ENCODE measurements around the gene KHDRBS1. TPM values are rescaled to one million over a fixed set of nuclear protein-coding genes. Genes with fewer than 3 reads are reported as not detected.

Gene KHDRBS1
- total and polyA plus RNA-seq, 9 of the 15 experiments (the other 6 are each of a cell fraction or from before 2014, with no cell fraction given): 48.4 to 257 (median 114) TPM

DNA sequence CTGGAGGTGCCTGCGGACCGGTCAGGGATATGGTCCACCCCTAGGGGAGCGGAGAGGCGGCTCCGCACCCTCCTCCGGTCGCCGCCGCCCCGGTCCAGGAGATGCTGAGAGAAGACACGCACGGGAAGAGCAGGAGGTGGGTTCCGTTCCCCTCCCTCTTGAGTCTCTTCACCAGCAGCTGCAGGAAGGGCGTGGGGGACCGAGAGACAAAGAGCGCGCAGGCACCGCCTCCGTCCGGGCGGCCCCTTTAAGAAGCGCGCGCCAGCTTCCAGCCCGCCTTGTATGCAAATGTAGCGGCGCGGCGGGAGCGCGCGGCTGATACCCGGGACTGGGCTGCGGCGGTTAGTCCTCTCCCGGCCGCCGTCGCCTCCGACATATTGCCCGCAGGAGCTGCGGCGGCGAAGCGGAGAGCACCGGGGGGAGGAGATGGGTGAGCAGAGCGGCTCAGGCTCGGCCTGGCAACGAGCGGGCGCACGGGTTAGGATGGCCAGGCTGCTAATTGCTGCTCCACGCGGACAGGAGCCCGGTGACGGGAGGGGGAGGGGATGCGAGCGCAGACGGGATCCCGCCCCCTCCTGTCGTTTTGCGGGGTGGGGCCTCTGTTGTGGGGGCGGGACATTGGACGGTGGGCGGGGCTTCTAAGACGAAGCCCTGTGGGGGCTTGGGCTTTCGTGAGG, 59.1 kb downstream of the KHDRBS1 start, which contains the start of gene TMEM39B (continued):
- TF ChIP-seq, protein P1, sequence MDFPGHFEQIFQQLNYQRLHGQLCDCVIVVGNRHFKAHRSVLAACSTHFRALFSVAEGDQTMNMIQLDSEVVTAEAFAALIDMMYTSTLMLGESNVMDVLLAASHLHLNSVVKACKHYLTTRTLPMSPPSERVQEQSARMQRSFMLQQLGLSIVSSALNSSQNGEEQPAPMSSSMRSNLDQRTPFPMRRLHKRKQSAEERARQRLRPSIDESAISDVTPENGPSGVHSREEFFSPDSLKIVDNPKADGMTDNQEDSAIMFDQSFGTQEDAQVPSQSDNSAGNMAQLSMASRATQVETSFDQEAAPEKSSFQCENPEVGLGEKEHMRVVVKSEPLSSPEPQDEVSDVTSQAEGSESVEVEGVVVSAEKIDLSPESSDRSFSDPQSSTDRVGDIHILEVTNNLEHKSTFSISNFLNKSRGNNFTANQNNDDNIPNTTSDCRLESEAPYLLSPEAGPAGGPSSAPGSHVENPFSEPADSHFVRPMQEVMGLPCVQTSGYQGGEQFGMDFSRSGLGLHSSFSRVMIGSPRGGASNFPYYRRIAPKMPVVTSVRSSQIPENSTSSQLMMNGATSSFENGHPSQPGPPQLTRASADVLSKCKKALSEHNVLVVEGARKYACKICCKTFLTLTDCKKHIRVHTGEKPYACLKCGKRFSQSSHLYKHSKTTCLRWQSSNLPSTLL (IDR thresholded peaks at IDR 0.05): no peak
- TF ChIP-seq, protein P2, sequence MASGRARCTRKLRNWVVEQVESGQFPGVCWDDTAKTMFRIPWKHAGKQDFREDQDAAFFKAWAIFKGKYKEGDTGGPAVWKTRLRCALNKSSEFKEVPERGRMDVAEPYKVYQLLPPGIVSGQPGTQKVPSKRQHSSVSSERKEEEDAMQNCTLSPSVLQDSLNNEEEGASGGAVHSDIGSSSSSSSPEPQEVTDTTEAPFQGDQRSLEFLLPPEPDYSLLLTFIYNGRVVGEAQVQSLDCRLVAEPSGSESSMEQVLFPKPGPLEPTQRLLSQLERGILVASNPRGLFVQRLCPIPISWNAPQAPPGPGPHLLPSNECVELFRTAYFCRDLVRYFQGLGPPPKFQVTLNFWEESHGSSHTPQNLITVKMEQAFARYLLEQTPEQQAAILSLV (tag; IDR thresholded peaks at IDR 0.05): no peak; the same call in 1 of the 2 replicates
- TF ChIP-seq ZNF511 (CRISPR knock-in tag; IDR thresholded peaks at IDR 0.05) (peak; percentile 90), NR2C1 (IDR thresholded peaks at IDR 0.05) (no peak), NR2C1 (tag; IDR thresholded peaks at IDR 0.05) (no peak), FOXJ3 (CRISPR knock-in tag; IDR thresholded peaks at IDR 0.05) (no peak), ZBTB7A (IDR thresholded peaks at IDR 0.05; ENCODE audit: borderline replicate concordance, control insufficient read depth, low read depth, low read length) (peak; percentile 57; the same call in 1 of the 2 replicates), HNRNPLL (IDR thresholded peaks at IDR 0.05; ENCODE audit: low read depth, low read length, poor library complexity, severe bottlenecking) (no peak), MEF2A (IDR thresholded peaks at IDR 0.05; ENCODE audit: control insufficient read depth, low read depth, low read length) (no peak)
- TF ChIP-seq, protein P3, sequence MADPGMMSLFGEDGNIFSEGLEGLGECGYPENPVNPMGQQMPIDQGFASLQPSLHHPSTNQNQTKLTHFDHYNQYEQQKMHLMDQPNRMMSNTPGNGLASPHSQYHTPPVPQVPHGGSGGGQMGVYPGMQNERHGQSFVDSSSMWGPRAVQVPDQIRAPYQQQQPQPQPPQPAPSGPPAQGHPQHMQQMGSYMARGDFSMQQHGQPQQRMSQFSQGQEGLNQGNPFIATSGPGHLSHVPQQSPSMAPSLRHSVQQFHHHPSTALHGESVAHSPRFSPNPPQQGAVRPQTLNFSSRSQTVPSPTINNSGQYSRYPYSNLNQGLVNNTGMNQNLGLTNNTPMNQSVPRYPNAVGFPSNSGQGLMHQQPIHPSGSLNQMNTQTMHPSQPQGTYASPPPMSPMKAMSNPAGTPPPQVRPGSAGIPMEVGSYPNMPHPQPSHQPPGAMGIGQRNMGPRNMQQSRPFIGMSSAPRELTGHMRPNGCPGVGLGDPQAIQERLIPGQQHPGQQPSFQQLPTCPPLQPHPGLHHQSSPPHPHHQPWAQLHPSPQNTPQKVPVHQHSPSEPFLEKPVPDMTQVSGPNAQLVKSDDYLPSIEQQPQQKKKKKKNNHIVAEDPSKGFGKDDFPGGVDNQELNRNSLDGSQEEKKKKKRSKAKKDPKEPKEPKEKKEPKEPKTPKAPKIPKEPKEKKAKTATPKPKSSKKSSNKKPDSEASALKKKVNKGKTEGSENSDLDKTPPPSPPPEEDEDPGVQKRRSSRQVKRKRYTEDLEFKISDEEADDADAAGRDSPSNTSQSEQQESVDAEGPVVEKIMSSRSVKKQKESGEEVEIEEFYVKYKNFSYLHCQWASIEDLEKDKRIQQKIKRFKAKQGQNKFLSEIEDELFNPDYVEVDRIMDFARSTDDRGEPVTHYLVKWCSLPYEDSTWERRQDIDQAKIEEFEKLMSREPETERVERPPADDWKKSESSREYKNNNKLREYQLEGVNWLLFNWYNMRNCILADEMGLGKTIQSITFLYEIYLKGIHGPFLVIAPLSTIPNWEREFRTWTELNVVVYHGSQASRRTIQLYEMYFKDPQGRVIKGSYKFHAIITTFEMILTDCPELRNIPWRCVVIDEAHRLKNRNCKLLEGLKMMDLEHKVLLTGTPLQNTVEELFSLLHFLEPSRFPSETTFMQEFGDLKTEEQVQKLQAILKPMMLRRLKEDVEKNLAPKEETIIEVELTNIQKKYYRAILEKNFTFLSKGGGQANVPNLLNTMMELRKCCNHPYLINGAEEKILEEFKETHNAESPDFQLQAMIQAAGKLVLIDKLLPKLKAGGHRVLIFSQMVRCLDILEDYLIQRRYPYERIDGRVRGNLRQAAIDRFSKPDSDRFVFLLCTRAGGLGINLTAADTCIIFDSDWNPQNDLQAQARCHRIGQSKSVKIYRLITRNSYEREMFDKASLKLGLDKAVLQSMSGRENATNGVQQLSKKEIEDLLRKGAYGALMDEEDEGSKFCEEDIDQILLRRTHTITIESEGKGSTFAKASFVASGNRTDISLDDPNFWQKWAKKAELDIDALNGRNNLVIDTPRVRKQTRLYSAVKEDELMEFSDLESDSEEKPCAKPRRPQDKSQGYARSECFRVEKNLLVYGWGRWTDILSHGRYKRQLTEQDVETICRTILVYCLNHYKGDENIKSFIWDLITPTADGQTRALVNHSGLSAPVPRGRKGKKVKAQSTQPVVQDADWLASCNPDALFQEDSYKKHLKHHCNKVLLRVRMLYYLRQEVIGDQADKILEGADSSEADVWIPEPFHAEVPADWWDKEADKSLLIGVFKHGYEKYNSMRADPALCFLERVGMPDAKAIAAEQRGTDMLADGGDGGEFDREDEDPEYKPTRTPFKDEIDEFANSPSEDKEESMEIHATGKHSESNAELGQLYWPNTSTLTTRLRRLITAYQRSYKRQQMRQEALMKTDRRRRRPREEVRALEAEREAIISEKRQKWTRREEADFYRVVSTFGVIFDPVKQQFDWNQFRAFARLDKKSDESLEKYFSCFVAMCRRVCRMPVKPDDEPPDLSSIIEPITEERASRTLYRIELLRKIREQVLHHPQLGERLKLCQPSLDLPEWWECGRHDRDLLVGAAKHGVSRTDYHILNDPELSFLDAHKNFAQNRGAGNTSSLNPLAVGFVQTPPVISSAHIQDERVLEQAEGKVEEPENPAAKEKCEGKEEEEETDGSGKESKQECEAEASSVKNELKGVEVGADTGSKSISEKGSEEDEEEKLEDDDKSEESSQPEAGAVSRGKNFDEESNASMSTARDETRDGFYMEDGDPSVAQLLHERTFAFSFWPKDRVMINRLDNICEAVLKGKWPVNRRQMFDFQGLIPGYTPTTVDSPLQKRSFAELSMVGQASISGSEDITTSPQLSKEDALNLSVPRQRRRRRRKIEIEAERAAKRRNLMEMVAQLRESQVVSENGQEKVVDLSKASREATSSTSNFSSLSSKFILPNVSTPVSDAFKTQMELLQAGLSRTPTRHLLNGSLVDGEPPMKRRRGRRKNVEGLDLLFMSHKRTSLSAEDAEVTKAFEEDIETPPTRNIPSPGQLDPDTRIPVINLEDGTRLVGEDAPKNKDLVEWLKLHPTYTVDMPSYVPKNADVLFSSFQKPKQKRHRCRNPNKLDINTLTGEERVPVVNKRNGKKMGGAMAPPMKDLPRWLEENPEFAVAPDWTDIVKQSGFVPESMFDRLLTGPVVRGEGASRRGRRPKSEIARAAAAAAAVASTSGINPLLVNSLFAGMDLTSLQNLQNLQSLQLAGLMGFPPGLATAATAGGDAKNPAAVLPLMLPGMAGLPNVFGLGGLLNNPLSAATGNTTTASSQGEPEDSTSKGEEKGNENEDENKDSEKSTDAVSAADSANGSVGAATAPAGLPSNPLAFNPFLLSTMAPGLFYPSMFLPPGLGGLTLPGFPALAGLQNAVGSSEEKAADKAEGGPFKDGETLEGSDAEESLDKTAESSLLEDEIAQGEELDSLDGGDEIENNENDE (IDR thresholded peaks at IDR 0.05; ENCODE audit: low read depth, low read length): peak; percentile 24

All from K562 (cell line).